ENCODE data around the gene SPATA4.

Gene SPATA4

GRCh38 chr4:176205299-176205698 lies 9.9 kb upstream of the SPATA4 start:
- H3K9ac ChIP-seq (ENCODE audit: low read length) = no peak overlapping the region
- TF ChIP-seq EZH2phosphoT487 (IDR thresholded peaks at IDR 0.05; ENCODE audit: low read depth) (no peak), CTCF (IDR thresholded peaks at IDR 0.05; ENCODE audit: low read depth, low read length) (no peak)
- no peaks in the 10 kb centered on the region for H3K79me2 ChIP-seq (ENCODE audit: low read length)
- H3K4me1 ChIP-seq (ENCODE audit: low read length) = 0 out of 2 replicates have a peak, but pooled peaks cover 5% of the 10 kb centered on the region
- no peak overlapping the region for H3K27ac ChIP-seq (ENCODE audit: low read length)
- H3K27me3 ChIP-seq (ENCODE audit: low read depth, low read length) = no peaks in the 10 kb centered on the region
- H3K36me3 ChIP-seq (replicated peaks; ENCODE audit: low read depth, low read length) = no peaks in the 10 kb centered on the region
- H4K20me1 ChIP-seq (ENCODE audit: insufficient read depth, low read length) = no peaks in the 10 kb centered on the region
- no peak overlapping the region for H3K4me3 ChIP-seq (ENCODE audit: low read length)
- H3K4me2 ChIP-seq (ENCODE audit: low read length) = no peak overlapping the region
- no peaks in the 10 kb centered on the region for H3K9me3 ChIP-seq (ENCODE audit: insufficient read depth, low read length)
- H2AFZ ChIP-seq (ENCODE audit: low read depth, low read length) = no peak overlapping the region

- Histone ChIP-seq H3K27ac (ENCODE audit: low read length) (no peak overlapping the region), H3K27me3 (ENCODE audit: low read depth, low read length) (peaks cover 3% of the 10 kb centered on the region; the same call in 1 of the 2 replicates), H3K4me1 (ENCODE audit: low read length) (peaks cover 21% of the 10 kb centered on the region), H2AFZ (ENCODE audit: low read depth, low read length) (no peak overlapping the region), H3K79me2 (ENCODE audit: low read length) (no peaks in the 10 kb centered on the region), H3K4me2 (ENCODE audit: low read length) (no peak overlapping the region), H3K9ac (ENCODE audit: low read length) (no peak overlapping the region), H3K36me3 (replicated peaks; ENCODE audit: low read depth, low read length) (no peaks in the 10 kb centered on the region), H3K4me3 (ENCODE audit: low read length) (no peak overlapping the region), H3K9me3 (ENCODE audit: insufficient read depth, low read length) (no peaks in the 10 kb centered on the region), H4K20me1 (ENCODE audit: insufficient read depth, low read length) (no peaks in the 10 kb centered on the region)
- no peak for TF ChIP-seq CTCF (IDR thresholded peaks at IDR 0.05; ENCODE audit: low read depth, low read length)
- no peak for TF ChIP-seq EZH2phosphoT487 (IDR thresholded peaks at IDR 0.05; ENCODE audit: low read depth)
These were observed 3.0 kb upstream of the SPATA4 start for GRCh38 chr4:176198316-176198903.

- TF ChIP-seq EZH2phosphoT487 (IDR thresholded peaks at IDR 0.05; ENCODE audit: low read depth) = no peak
- TF ChIP-seq CTCF (IDR thresholded peaks at IDR 0.05; ENCODE audit: low read depth, low read length) = no peak
- peak overlapping the region; percentile 63 for H2AFZ ChIP-seq (ENCODE audit: low read depth, low read length)
- peak overlapping the region; percentile 72 for H3K4me3 ChIP-seq (ENCODE audit: low read length)
- H3K27ac ChIP-seq (ENCODE audit: low read length) = no peak overlapping the region
- H3K9ac ChIP-seq (ENCODE audit: low read length) = peak overlapping the region; percentile 40
- peaks cover 11% of the 10 kb centered on the region; the same call in 1 of the 2 replicates for H3K27me3 ChIP-seq (ENCODE audit: low read depth, low read length)
- H3K79me2 ChIP-seq (ENCODE audit: low read length) = no peaks in the 10 kb centered on the region
- no peaks in the 10 kb centered on the region for H3K36me3 ChIP-seq (replicated peaks; ENCODE audit: low read depth, low read length)
- H3K4me1 ChIP-seq (ENCODE audit: low read length) = peaks cover 38% of the 10 kb centered on the region
- no peaks in the 10 kb centered on the region for H4K20me1 ChIP-seq (ENCODE audit: insufficient read depth, low read length)
- no peaks in the 10 kb centered on the region for H3K9me3 ChIP-seq (ENCODE audit: insufficient read depth, low read length)
- peak overlapping the region; percentile 72 for H3K4me2 ChIP-seq (ENCODE audit: low read length)
These were observed 1.4 kb downstream of the SPATA4 start for GRCh38 chr4:176193938-176194337.

DNA sequence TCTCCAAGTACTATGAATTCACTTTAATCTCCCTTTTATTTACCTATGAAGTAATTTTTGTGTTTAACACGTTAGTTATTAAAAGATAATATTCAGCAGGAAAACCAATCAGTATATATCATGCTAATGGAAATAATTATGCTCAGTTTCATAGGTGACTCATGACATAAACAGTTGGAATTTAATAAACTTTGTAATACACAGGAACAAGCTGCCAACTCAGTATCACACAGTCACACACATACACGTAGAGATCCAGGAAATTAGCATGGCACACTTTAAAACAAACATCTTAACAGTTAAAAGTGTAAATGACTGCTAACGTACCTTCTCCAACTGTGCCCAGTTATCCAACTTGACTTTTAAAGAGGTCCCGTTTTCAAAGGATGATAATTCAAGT lies 2.3 kb downstream of the SPATA4 start:
- H2AFZ ChIP-seq (ENCODE audit: low read depth, low read length) = peak overlapping the region; percentile 33; the same call in 1 of the 2 replicates
- no peaks in the 10 kb centered on the region for H3K79me2 ChIP-seq (ENCODE audit: low read length)

More for the DNA sequence above, 2.3 kb downstream of the SPATA4 start:
- TF ChIP-seq EZH2phosphoT487 (IDR thresholded peaks at IDR 0.05; ENCODE audit: low read depth) (no peak), CTCF (IDR thresholded peaks at IDR 0.05; ENCODE audit: low read depth, low read length) (no peak)
- Histone ChIP-seq H3K27me3 (ENCODE audit: low read depth, low read length) (peaks cover 11% of the 10 kb centered on the region; the same call in 1 of the 2 replicates), H3K9ac (ENCODE audit: low read length) (no peak overlapping the region), H3K4me3 (ENCODE audit: low read length) (peak overlapping the region; percentile 72), H3K9me3 (ENCODE audit: insufficient read depth, low read length) (no peaks in the 10 kb centered on the region), H3K36me3 (replicated peaks; ENCODE audit: low read depth, low read length) (no peaks in the 10 kb centered on the region), H3K4me2 (ENCODE audit: low read length) (peak overlapping the region; percentile 72), H3K27ac (ENCODE audit: low read length) (no peak overlapping the region), H4K20me1 (ENCODE audit: insufficient read depth, low read length) (no peaks in the 10 kb centered on the region), H3K4me1 (ENCODE audit: low read length) (peaks cover 46% of the 10 kb centered on the region)
